HCT116 (cell line): ENCODE results near the gene GSN. TPM values are rescaled to one million over a fixed set of nuclear protein-coding genes. Genes with fewer than 3 reads are reported as not detected.

Experiments used
- ATAC-seq: fragments of 200-7000 bp; cut with Tn5 transposase; 2 replicates; pipeline ENCODE4 v1.9.1; 2020; ENCODE audit warnings: mild to moderate bottlenecking, moderate library complexity
- BruUV-seq: library from RNA; stranded (reverse); fragments of 400-500 nt; replicated peaks from 2 replicates; lab custom pipeline; 2021; lab: Mats Ljungman, UMichigan
- CTCF ChIA-PET: fragments of 300-600 bp; sonication (Branson Sonifier 250); formaldehyde crosslinking; loops from one replicate; lab custom pipeline; 2021; ENCODE audit warnings: antibody characterized with exemption; lab: Charles Lee
- POLR2A ChIA-PET: fragments of 300-600, 350-600 bp; sonication (Branson Sonifier 250); formaldehyde crosslinking; loops from one replicate; lab custom pipeline; 2021; ENCODE audit warnings: antibody characterized with exemption; lab: Charles Lee
- RAD21 ChIA-PET, 2 experiments: fragments of 300-600 bp; sonication (Branson Sonifier 250); formaldehyde crosslinking; loops; one replicate each; lab custom pipeline; 2023; ENCODE audit warnings: low total read pairs in 2 of 2; ENCODE audit not compliant: uncharacterized antibody in 2 of 2, unreplicated experiment in 2 of 2, low non-redundant PET in 1 of 2; lab: Charles Lee
- DNase-seq: peaks from one replicate; pipeline ENCODE4 v3.0.0-alpha.2; 2010; ENCODE audit warnings: low read depth, low spot score
- H2AFZ ChIP-seq: fragments of 200-600 bp; shearing (Covaris generic), sonication (generic); 2 replicates; pipeline ENCODE4 v1.6.1; 2017; ENCODE audit warnings: low read depth, mixed run types, mixed read lengths, antibody characterized with exemption, low read length; ENCODE audit not compliant: poor library complexity, severe bottlenecking
- H3K27ac ChIP-seq: 2 replicates; pipeline ENCODE4 v1.5.1; 2012; ENCODE audit warnings: low read depth, low read length
- H3K27me3 ChIP-seq: fragments of 200-600 bp; sonication (generic); 2 replicates; pipeline ENCODE4 v1.6.1; 2016; ENCODE audit warnings: mixed run types, low read length, mixed read lengths; ENCODE audit not compliant: insufficient read depth
- H3K36me3 ChIP-seq, 2 experiments: fragments of 200-500 bp in 1 of 2; fragments of 200-600 bp in 1 of 2; sonication (Bioruptor generic) in 1 of 2; sonication (generic) in 1 of 2; 2 replicates each; pipeline versions ENCODE4 v1.5.1 to v1.6.1; 2014 to 2016; ENCODE audit warnings: low read length in 2 of 2, inconsistent platforms in 1 of 2, mixed read lengths in 1 of 2, mixed run types in 1 of 2; ENCODE audit not compliant: insufficient read depth in 2 of 2, control insufficient read depth in 1 of 2
- H3K4me1 ChIP-seq, 2 experiments: fragments of 200-600 bp in 1 of 2; sonication (generic) in 1 of 2; 2 replicates each; pipeline versions ENCODE4 v1.5.1 to v1.6.1; 2012 to 2017; ENCODE audit warnings: low read length in 2 of 2, inconsistent platforms in 1 of 2, mild to moderate bottlenecking in 1 of 2, mixed read lengths in 1 of 2, mixed run types in 1 of 2, moderate library complexity in 1 of 2; ENCODE audit not compliant: insufficient read depth in 2 of 2, control insufficient read depth in 1 of 2
- H3K4me2 ChIP-seq: fragments of 200-600 bp; sonication (generic); 2 replicates; pipeline ENCODE4 v1.6.1; 2017; ENCODE audit warnings: mixed run types, low read length, mixed read lengths
- H3K4me3 ChIP-seq, 2 experiments: fragments of 200-600 bp in 1 of 2; sonication (generic) in 1 of 2; replicated peaks in 1 of 2; 2 replicates each; pipeline ENCODE4 v1.5.1; 2011 to 2016; ENCODE audit warnings: low read length in 2 of 2, control low read depth in 1 of 2, low read depth in 1 of 2, mild to moderate bottlenecking in 1 of 2, mixed read lengths in 1 of 2, mixed run types in 1 of 2
- H3K79me2 ChIP-seq: fragments of 200-600 bp; sonication (generic); 2 replicates; pipeline ENCODE4 v1.6.1; 2017; ENCODE audit warnings: mild to moderate bottlenecking, mixed run types, low read length, moderate library complexity, mixed read lengths; ENCODE audit not compliant: insufficient read depth
- H3K9ac ChIP-seq: fragments of 200-600 bp; sonication (generic); 2 replicates; pipeline ENCODE4 v1.6.1; 2016; ENCODE audit warnings: low read length, mixed read lengths
- H3K9me2 ChIP-seq: fragments of 200-600 bp; sonication (generic), shearing (Covaris generic); 2 replicates; pipeline ENCODE4 v1.6.1; 2017; ENCODE audit warnings: mixed run types, mild to moderate bottlenecking, moderate library complexity; ENCODE audit not compliant: insufficient read depth
- H3K9me3 ChIP-seq, 2 experiments: fragments of 200-500 bp in 1 of 2; fragments of 200-600 bp in 1 of 2; sonication (Bioruptor generic) in 1 of 2; sonication (generic) in 1 of 2; 2 replicates each; pipeline ENCODE4 v1.6.1; 2014 to 2017; ENCODE audit warnings: low read length in 2 of 2, mixed read lengths in 2 of 2, inconsistent platforms in 1 of 2, low read depth in 1 of 2, mild to moderate bottlenecking in 1 of 2, mixed run types in 1 of 2, moderate library complexity in 1 of 2; ENCODE audit not compliant: control insufficient read depth in 1 of 2, insufficient read depth in 1 of 2
- H4K20me1 ChIP-seq: fragments of 200-600 bp; sonication (generic), shearing (Covaris generic); 2 replicates; pipeline ENCODE4 v1.6.1; 2017; ENCODE audit warnings: mixed run types, mild to moderate bottlenecking, moderate library complexity; ENCODE audit not compliant: insufficient read depth
- EGR1 ChIP-seq: IDR thresholded peaks from 2 replicates; pipeline ENCODE4 v1.6.1; 2012; ENCODE audit warnings: low read depth
- EZH2 ChIP-seq: fragments of 200-600 bp; sonication (generic); IDR thresholded peaks from 2 replicates; pipeline ENCODE4 v1.6.1; 2017; ENCODE audit warnings: antibody characterized with exemption, mixed run types
- EZH2phosphoT487 ChIP-seq: fragments of 200-600 bp; IDR thresholded peaks from 2 replicates; pipeline ENCODE4 v1.6.1; 2018; ENCODE audit warnings: antibody characterized with exemption, borderline replicate concordance
- POLR2AphosphoS5 ChIP-seq: IDR thresholded peaks from 2 replicates; pipeline ENCODE4 v1.6.1; 2011; ENCODE audit warnings: mild to moderate bottlenecking, low read depth, low read length, moderate library complexity
- SP1 ChIP-seq: IDR thresholded peaks from 2 replicates; pipeline ENCODE4 v1.6.1; 2012; ENCODE audit warnings: low read depth
- ZFX ChIP-seq: fragments of 450-650 bp; IDR thresholded peaks from 2 replicates; pipeline ENCODE4 v1.6.1; 2017
- intact Hi-C: fragments of 100-400 bp; cut with micrococcal nuclease; formaldehyde crosslinking; loops from 2 replicates; pipeline ENCODE4 v1.10.0; 2022
- total RNA-seq: library from RNA; stranded (reverse); gene quantifications from one replicate; pipeline ENCODE4 v1.2.1, GENCODE V29; 2021; ENCODE audit not compliant: unreplicated experiment
- TF ChIP-seq, protein P1 (sequence below): IDR thresholded peaks from 2 replicates; pipeline ENCODE4 v1.6.1; 2012
- TF ChIP-seq, protein P2 (sequence below), 3 experiments: fragments of 200-600 bp in 1 of 3; sonication (generic) in 1 of 3; IDR thresholded peaks in 2 of 3; conservative IDR thresholded peaks in 1 of 3; 2 replicates each; pipeline ENCODE4 v1.5.1; 2012 to 2017; ENCODE audit warnings: low read depth in 2 of 3, low read length in 2 of 3, antibody characterized with exemption in 1 of 3, borderline replicate concordance in 1 of 3, control low read depth in 1 of 3, mild to moderate bottlenecking in 1 of 3, mixed read lengths in 1 of 3, mixed run types in 1 of 3, moderate library complexity in 1 of 3; ENCODE audit not compliant: insufficient read depth in 1 of 3
- TF ChIP-seq, protein P3 (sequence below): IDR thresholded peaks from 2 replicates; pipeline ENCODE4 v1.6.1; 2011; ENCODE audit warnings: mild to moderate bottlenecking, low read length, moderate library complexity; ENCODE audit not compliant: insufficient replicate concordance; ENCODE audit errors: extremely low read depth
- TF ChIP-seq, protein P4 (sequence below): IDR thresholded peaks from 2 replicates; pipeline ENCODE4 v1.6.1; 2012; ENCODE audit warnings: low read depth

Gene GSN
- total RNA-seq, 1 experiment from 2014 or later: 71.3 TPM

DNA sequence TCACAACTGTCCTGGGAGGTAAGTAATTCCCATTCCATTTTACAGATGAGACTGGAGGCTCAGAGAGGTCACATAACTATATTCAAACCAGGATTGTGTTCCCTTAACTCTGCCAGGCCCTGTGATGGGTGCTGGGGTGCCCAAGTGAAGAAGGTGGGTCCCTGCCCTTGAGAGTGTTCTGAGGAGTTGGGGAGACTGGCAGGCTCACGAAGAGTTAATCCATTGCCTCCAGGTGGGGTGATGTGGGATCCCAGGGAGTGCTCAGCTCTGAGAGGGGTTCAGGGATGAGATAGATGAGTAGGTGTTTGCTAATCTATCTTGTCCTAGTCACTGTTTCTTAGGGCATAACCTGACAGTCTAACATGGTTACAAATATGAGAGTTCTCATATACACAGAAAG, 36.7 kb downstream of the GSN start:
- Histone ChIP-seq H3K9me3 (no peaks in the 10 kb centered on the region), H3K9ac (no peak overlapping the region), H3K79me2 (no peaks in the 10 kb centered on the region), H4K20me1 (no peaks in the 10 kb centered on the region), H3K4me3 (no peak overlapping the region), H2AFZ (no peak overlapping the region), H3K4me2 (no peak overlapping the region), H3K27ac (no peak overlapping the region), H3K9me2 (no peaks in the 10 kb centered on the region), H3K36me3 (no peaks in the 10 kb centered on the region), H3K4me1 (peaks cover 0 to 20% of the 10 kb centered on the region in 2 experiments; a peak in 2 of 4 replicates), H3K27me3 (no peaks in the 10 kb centered on the region)
- ATAC-seq (no peak), DNase-seq (no peak)
- RAD21 ChIA-PET: no interaction called here
- intact Hi-C loops: no loop called here
- POLR2A ChIA-PET: no interaction called here
- BruUV-seq: no TSS peak
- CTCF ChIA-PET: no interaction called here
- no peak for TF ChIP-seq EGR1
- no peak for TF ChIP-seq POLR2AphosphoS5
- no peak for TF ChIP-seq ZFX
- TF ChIP-seq, protein P1, sequence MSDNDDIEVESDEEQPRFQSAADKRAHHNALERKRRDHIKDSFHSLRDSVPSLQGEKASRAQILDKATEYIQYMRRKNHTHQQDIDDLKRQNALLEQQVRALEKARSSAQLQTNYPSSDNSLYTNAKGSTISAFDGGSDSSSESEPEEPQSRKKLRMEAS: no peak
- TF ChIP-seq EZH2: no peak

DNA sequence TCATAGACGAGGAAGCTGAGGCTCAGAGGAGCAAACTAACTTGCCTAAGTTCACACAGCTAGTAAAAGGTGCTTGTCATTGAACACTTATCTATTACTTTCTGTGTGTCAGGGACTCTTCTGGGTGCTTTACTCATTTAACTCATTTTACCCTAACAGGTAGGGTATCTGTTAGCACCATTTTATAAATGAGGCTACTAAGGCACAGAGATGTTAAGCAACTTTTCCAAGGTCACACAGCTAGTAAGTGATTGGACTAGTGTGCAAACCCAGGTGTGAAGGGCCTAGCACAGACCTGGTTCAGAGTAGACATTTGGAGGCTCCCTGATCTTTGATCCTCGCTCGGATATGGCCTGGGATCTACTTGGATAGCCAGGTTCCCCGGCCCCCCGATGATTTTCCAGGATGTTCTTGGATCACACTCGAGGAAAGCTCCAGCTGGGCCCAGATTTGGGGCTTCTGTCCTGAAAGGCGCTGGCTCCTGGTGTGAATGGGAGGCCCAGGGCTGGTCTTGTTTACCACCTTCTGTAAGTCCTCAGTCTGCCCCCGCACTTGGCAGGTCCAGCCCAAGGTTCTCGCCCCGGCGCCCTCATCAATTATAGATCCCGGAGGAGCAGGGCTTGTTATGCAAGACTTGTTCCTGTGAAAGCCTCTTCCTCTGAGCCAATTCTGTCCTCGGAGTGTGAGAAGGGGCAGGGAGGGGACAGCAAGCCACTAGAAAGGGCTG, 37.5 kb downstream of the GSN start:
- Histone ChIP-seq H3K27me3 (no peaks in the 10 kb centered on the region), H3K4me2 (no peak overlapping the region), H4K20me1 (no peaks in the 10 kb centered on the region), H3K27ac (no peak overlapping the region), H3K79me2 (no peaks in the 10 kb centered on the region), H3K9me2 (no peaks in the 10 kb centered on the region), H3K9me3 (no peaks in the 10 kb centered on the region), H3K9ac (no peak overlapping the region), H2AFZ (no peak overlapping the region), H3K36me3 (no peaks in the 10 kb centered on the region), H3K4me1 (peaks cover 0 to 14% of the 10 kb centered on the region in 2 experiments; a peak in 2 of 4 replicates), H3K4me3 (no peak overlapping the region)
- POLR2A ChIA-PET: no interaction called here
- no TSS peak for BruUV-seq
- CTCF ChIA-PET: interaction anchor here (1.5 kb wide), 1 partner anchor 14 kb away, joined by 4 read pairs; no protein-coding TSS in a partner anchor
- intact Hi-C loops: no loop called here
- ATAC-seq: no peak
- no peak for DNase-seq
- RAD21 ChIA-PET: no interaction called here
- no peak for TF ChIP-seq EZH2
- TF ChIP-seq, protein P2, sequence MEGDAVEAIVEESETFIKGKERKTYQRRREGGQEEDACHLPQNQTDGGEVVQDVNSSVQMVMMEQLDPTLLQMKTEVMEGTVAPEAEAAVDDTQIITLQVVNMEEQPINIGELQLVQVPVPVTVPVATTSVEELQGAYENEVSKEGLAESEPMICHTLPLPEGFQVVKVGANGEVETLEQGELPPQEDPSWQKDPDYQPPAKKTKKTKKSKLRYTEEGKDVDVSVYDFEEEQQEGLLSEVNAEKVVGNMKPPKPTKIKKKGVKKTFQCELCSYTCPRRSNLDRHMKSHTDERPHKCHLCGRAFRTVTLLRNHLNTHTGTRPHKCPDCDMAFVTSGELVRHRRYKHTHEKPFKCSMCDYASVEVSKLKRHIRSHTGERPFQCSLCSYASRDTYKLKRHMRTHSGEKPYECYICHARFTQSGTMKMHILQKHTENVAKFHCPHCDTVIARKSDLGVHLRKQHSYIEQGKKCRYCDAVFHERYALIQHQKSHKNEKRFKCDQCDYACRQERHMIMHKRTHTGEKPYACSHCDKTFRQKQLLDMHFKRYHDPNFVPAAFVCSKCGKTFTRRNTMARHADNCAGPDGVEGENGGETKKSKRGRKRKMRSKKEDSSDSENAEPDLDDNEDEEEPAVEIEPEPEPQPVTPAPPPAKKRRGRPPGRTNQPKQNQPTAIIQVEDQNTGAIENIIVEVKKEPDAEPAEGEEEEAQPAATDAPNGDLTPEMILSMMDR (IDR thresholded peaks at IDR 0.05 in 2 of 3, conservative IDR thresholded peaks at IDR 0.05 in 1 of 3; ENCODE audit: borderline replicate concordance in 1 of 3, insufficient read depth in 1 of 3, low read depth in 2 of 3, low read length in 2 of 3): no peak
- no peak for TF ChIP-seq SP1
- TF ChIP-seq, protein P3, sequence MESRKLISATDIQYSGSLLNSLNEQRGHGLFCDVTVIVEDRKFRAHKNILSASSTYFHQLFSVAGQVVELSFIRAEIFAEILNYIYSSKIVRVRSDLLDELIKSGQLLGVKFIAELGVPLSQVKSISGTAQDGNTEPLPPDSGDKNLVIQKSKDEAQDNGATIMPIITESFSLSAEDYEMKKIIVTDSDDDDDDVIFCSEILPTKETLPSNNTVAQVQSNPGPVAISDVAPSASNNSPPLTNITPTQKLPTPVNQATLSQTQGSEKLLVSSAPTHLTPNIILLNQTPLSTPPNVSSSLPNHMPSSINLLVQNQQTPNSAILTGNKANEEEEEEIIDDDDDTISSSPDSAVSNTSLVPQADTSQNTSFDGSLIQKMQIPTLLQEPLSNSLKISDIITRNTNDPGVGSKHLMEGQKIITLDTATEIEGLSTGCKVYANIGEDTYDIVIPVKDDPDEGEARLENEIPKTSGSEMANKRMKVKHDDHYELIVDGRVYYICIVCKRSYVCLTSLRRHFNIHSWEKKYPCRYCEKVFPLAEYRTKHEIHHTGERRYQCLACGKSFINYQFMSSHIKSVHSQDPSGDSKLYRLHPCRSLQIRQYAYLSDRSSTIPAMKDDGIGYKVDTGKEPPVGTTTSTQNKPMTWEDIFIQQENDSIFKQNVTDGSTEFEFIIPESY: no peak
- no peak for TF ChIP-seq EZH2phosphoT487
- TF ChIP-seq, protein P4, sequence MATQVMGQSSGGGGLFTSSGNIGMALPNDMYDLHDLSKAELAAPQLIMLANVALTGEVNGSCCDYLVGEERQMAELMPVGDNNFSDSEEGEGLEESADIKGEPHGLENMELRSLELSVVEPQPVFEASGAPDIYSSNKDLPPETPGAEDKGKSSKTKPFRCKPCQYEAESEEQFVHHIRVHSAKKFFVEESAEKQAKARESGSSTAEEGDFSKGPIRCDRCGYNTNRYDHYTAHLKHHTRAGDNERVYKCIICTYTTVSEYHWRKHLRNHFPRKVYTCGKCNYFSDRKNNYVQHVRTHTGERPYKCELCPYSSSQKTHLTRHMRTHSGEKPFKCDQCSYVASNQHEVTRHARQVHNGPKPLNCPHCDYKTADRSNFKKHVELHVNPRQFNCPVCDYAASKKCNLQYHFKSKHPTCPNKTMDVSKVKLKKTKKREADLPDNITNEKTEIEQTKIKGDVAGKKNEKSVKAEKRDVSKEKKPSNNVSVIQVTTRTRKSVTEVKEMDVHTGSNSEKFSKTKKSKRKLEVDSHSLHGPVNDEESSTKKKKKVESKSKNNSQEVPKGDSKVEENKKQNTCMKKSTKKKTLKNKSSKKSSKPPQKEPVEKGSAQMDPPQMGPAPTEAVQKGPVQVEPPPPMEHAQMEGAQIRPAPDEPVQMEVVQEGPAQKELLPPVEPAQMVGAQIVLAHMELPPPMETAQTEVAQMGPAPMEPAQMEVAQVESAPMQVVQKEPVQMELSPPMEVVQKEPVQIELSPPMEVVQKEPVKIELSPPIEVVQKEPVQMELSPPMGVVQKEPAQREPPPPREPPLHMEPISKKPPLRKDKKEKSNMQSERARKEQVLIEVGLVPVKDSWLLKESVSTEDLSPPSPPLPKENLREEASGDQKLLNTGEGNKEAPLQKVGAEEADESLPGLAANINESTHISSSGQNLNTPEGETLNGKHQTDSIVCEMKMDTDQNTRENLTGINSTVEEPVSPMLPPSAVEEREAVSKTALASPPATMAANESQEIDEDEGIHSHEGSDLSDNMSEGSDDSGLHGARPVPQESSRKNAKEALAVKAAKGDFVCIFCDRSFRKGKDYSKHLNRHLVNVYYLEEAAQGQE: no peak
